CD4-positive, alpha-beta T cell treated with Interleukin-6 at 100 ng/mL for 8 hours (primary cell): ENCODE results near the gene RNASEH2A.

Experiments used
- DNase-seq: peaks from one replicate; pipeline ENCODE4 v3.0.0-alpha.2; 2020; ENCODE audit warnings: mixed read lengths, low spot score

The RNASEH2A gene

GRCh38 chr19:12806242-12807081 lies at the start of gene RNASEH2A:
RNASEH2A (plus strand) TSS chr19:12806584; CDS start chr19:12806674, 90 bp downstream.
- peak; percentile 85 for DNase-seq

GRCh38 chr19:12757544-12758274 lies 48.7 kb upstream of the RNASEH2A start:
- DNase-seq: peak; percentile 43

- DNase-seq: no peak
Observed at GRCh38 chr19:12759686-12760085, 46.7 kb upstream of the RNASEH2A start.

- no peak for DNase-seq
Observed at GRCh38 chr19:12763100-12763499, 43.3 kb upstream of the RNASEH2A start.

- DNase-seq: no peak
Observed at GRCh38 chr19:12764698-12765097, 41.7 kb upstream of the RNASEH2A start.

- peak; percentile 65 for DNase-seq
Observed at GRCh38 chr19:12766051-12766521, 40.3 kb upstream of the RNASEH2A start.

- no peak for DNase-seq
Observed at GRCh38 chr19:12767150-12767549, 39.2 kb upstream of the RNASEH2A start.

- no peak for DNase-seq
Observed at GRCh38 chr19:12767666-12768065, 38.7 kb upstream of the RNASEH2A start.

GRCh38 chr19:12769689-12770088 lies 36.7 kb upstream of the RNASEH2A start:
- peak; percentile 65 for DNase-seq

GRCh38 chr19:12770922-12771321 lies 35.5 kb upstream of the RNASEH2A start:
- no peak for DNase-seq

GRCh38 chr19:12772323-12772722 lies 34.1 kb upstream of the RNASEH2A start:
- DNase-seq: no peak

- DNase-seq: no peak
Observed at GRCh38 chr19:12773571-12773970, 32.8 kb upstream of the RNASEH2A start.

GRCh38 chr19:12774588-12775555 lies 31.5 kb upstream of the RNASEH2A start, which contains the start of gene HOOK2:
HOOK2 (minus strand) TSS chr19:12775552; CDS start chr19:12775449, 103 bp downstream.
- peak; percentile 48 for DNase-seq

GRCh38 chr19:12777217-12778016 lies 29.0 kb upstream of the RNASEH2A start:
- DNase-seq: peak; percentile 74

- peak; percentile 29 for DNase-seq
Observed at GRCh38 chr19:12778017-12778904, 28.1 kb upstream of the RNASEH2A start.

- DNase-seq: no peak
Observed at GRCh38 chr19:12778905-12779161, 27.6 kb upstream of the RNASEH2A start.

GRCh38 chr19:12779162-12779993 lies 27.0 kb upstream of the RNASEH2A start:
- DNase-seq: no peak

GRCh38 chr19:12782174-12782423 lies 24.3 kb upstream of the RNASEH2A start:
- no peak for DNase-seq
